ENCODE results near the gene STX1A. TPM values are rescaled to one million over a fixed set of nuclear protein-coding genes. Genes with fewer than 3 reads are reported as not detected.

Gene STX1A
- total and polyA plus RNA-seq, 2 of the 13 experiments (the other 11 are each of a cell fraction or from before 2014, with no cell fraction given): 6.1 to 12.2 TPM

- no peak for TF ChIP-seq REXO4 (CRISPR knock-in tag; IDR thresholded peaks at IDR 0.05; ENCODE audit: borderline replicate concordance)
- TF ChIP-seq ARNTL (CRISPR knock-in tag; IDR thresholded peaks at IDR 0.05): peak; percentile 80; the same call in 1 of the 2 replicates
- TF ChIP-seq ZFYVE20 (CRISPR knock-in tag; IDR thresholded peaks at IDR 0.05; ENCODE audit: borderline replicate concordance, low read depth): no peak
- no peak for TF ChIP-seq ZNF431 (CRISPR knock-in tag; IDR thresholded peaks at IDR 0.05; ENCODE audit: borderline replicate concordance, low read depth)
- TF ChIP-seq ZNF841 (CRISPR knock-in tag; IDR thresholded peaks at IDR 0.05; ENCODE audit: borderline replicate concordance): no peak
- TF ChIP-seq HNRNPLL (IDR thresholded peaks at IDR 0.05; ENCODE audit: low read depth, low read length, poor library complexity, severe bottlenecking): no peak
- no peak for TF ChIP-seq PAWR (CRISPR knock-in tag; IDR thresholded peaks at IDR 0.05; ENCODE audit: borderline replicate concordance)
- no peak for TF ChIP-seq THAP8 (CRISPR knock-in tag; IDR thresholded peaks at IDR 0.05; ENCODE audit: borderline replicate concordance)
- 0 out of 2 replicates have a peak, but pooled peaks have one; percentile 39 for TF ChIP-seq KAT8 (CRISPR knock-in tag; IDR thresholded peaks at IDR 0.05)
- TF ChIP-seq TMF1 (CRISPR knock-in tag; IDR thresholded peaks at IDR 0.05; ENCODE audit: low read depth): no peak
- TF ChIP-seq, protein P1, sequence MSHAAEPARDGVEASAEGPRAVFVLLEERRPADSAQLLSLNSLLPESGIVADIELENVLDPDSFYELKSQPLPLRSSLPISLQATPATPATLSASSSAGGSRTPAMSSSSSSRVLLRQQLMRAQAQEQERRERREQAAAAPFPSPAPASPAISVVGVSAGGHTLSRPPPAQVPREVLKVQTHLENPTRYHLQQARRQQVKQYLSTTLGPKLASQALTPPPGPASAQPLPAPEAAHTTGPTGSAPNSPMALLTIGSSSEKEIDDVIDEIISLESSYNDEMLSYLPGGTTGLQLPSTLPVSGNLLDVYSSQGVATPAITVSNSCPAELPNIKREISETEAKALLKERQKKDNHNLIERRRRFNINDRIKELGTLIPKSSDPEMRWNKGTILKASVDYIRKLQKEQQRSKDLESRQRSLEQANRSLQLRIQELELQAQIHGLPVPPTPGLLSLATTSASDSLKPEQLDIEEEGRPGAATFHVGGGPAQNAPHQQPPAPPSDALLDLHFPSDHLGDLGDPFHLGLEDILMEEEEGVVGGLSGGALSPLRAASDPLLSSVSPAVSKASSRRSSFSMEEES (CRISPR knock-in tag; IDR thresholded peaks at IDR 0.05): peak; percentile 76
- no peak for TF ChIP-seq ZMYM4 (CRISPR knock-in tag; IDR thresholded peaks at IDR 0.05)
- no peak for TF ChIP-seq ZNF446 (CRISPR knock-in tag; IDR thresholded peaks at IDR 0.05)
- TF ChIP-seq ZNF652 (CRISPR knock-in tag; IDR thresholded peaks at IDR 0.05; ENCODE audit: borderline replicate concordance, low read depth): peak; percentile 97
- TF ChIP-seq PLSCR1 (CRISPR knock-in tag; IDR thresholded peaks at IDR 0.05; ENCODE audit: borderline replicate concordance): no peak
- TF ChIP-seq EP300 (IDR thresholded peaks at IDR 0.05; ENCODE audit: low read depth in 2 of 2, low read length in 2 of 2): peak in 1 of 2 experiments; percentile 27; a peak in 2 of 4 replicates
- no peak for TF ChIP-seq EP300 (CRISPR knock-in tag; IDR thresholded peaks at IDR 0.05; ENCODE audit: borderline replicate concordance)
- no peak for TF ChIP-seq HINFP (CRISPR knock-in tag; IDR thresholded peaks at IDR 0.05; ENCODE audit: low read depth)
- TF ChIP-seq HOXA5 (CRISPR knock-in tag; IDR thresholded peaks at IDR 0.05): no peak
- no peak for TF ChIP-seq FOXP4 (CRISPR knock-in tag; IDR thresholded peaks at IDR 0.05)
These were observed 23.5 kb upstream of the STX1A start (continued) for GRCh38 chr7:73742753-73743641.
